OCI-LY3 (cell line): ENCODE data around the gene FRMD6.

ENCODE experiments used
- EZH2phosphoT487 ChIP-seq: fragments of 200-600 bp; shearing (Covaris generic); IDR thresholded peaks from 2 replicates; pipeline ENCODE4 v1.6.1; 2018; ENCODE audit warnings: antibody characterized with exemption, mixed run types, low read depth
- TF ChIP-seq, protein P1 (sequence below): fragments of 200-600, 300-600 bp; sonication (generic); IDR thresholded peaks from 2 replicates; pipeline ENCODE4 v1.5.1; 2014; ENCODE audit warnings: antibody characterized with exemption, low read length, low read depth

DNA sequence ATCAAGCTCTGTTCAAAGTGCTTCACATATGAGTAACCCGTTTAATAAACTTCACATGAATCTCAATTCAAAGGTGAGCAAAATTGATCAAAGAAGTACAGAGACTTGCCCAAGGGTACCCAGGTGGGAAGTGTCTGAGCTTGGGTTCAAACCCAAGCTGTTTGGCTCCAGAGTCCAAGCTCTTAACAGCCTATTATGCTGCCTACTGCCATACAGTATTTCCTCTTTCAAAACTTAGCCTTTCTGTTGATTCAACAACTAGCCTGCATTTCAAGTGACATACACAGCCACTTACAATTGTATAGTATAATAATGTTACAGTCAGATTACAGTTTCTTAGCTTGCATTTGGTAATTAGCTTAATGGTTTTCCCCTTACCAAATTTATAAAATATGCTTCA is 29.7 kb downstream of the FRMD6 start:
- TF ChIP-seq, protein P1, sequence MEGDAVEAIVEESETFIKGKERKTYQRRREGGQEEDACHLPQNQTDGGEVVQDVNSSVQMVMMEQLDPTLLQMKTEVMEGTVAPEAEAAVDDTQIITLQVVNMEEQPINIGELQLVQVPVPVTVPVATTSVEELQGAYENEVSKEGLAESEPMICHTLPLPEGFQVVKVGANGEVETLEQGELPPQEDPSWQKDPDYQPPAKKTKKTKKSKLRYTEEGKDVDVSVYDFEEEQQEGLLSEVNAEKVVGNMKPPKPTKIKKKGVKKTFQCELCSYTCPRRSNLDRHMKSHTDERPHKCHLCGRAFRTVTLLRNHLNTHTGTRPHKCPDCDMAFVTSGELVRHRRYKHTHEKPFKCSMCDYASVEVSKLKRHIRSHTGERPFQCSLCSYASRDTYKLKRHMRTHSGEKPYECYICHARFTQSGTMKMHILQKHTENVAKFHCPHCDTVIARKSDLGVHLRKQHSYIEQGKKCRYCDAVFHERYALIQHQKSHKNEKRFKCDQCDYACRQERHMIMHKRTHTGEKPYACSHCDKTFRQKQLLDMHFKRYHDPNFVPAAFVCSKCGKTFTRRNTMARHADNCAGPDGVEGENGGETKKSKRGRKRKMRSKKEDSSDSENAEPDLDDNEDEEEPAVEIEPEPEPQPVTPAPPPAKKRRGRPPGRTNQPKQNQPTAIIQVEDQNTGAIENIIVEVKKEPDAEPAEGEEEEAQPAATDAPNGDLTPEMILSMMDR, result no peak
- no peak for TF ChIP-seq EZH2phosphoT487
